SKM-1 treated with dmso at 0.1 percent for 144 hours (cell line): ENCODE measurements around the gene ZNF683.
"Not testable (repeated sequence)": the region's sequence is repeated elsewhere in the genome, so short reads cannot be mapped to it uniquely, and the experiment has no call there.

Source experiments
- DNase-seq: peaks from one replicate; lab custom pipeline; 2025; ENCODE audit not compliant: unreplicated experiment; lab: John Stamatoyannopoulos, UW

ZNF683 gene

DNA sequence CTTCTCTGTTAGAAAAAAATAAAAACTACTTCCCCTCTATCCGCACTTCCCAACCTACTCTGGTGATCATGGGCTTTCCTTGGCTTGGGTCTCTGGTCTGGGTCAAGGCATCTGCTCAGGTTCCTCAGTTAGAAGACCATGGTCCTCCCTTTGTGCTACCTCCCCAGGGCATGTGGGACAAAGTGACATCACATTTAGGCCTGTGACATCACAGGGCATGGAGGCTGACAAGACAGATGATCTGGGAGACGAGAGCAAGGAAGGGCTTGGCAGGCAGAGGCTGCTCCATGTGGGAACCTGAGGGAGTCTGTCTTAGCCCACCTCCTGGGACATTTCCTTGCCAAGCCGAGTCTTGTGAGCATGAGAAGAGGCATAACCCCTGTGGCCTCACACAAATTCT, at the start of gene ZNF683:
Gene ZNF683 (minus strand): TSS at position 140 of the 400 bp plus-strand sequence. CDS start 4,179 bp downstream, outside the sequence.
- DNase-seq = not testable (repeated sequence)

DNA sequence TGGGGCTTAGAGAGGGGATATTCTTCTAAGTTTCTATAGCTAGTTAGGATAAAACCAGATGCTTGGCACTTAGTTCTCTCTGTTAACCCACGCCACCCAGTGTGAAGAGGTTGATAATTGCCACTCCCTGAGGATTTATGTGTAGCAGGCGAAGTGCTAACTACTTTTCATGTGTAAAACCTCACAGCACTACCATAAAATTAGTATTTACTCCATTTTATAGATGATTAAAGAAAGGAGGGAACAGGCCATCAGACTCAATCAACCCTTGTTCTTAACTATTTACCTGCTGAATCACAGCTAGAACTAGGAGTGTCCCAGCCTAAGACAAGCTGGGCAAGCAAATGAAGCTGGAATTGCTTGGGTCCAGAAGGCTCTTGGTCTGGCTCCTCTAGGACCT, 46.9 kb upstream of the ZNF683 start:
- DNase-seq = no peak

DNA sequence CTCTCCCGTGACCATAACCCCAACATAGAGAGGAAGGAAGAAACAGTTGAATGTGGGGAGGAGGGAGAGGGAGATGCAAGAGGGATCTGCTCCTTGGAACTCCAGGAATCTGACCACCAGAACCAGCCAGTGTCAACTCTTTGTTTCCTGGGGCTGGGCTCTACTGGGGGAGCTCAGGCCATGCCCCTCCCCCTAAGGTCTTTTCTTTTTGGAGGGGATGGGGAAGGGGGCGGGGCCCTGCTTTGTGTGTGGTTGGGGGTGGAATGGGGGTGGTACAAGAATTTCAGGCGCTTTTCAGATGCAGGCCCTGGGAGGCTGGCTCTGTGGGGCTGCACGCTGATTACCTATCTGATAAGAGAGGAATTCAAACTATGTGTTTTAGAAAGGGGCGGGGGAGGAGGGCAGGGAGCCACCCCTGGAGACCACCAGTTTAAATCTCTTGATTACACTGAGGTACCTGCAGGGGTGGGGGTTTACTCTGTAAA, 46.4 kb upstream of the ZNF683 start:
- no peak for DNase-seq

DNA sequence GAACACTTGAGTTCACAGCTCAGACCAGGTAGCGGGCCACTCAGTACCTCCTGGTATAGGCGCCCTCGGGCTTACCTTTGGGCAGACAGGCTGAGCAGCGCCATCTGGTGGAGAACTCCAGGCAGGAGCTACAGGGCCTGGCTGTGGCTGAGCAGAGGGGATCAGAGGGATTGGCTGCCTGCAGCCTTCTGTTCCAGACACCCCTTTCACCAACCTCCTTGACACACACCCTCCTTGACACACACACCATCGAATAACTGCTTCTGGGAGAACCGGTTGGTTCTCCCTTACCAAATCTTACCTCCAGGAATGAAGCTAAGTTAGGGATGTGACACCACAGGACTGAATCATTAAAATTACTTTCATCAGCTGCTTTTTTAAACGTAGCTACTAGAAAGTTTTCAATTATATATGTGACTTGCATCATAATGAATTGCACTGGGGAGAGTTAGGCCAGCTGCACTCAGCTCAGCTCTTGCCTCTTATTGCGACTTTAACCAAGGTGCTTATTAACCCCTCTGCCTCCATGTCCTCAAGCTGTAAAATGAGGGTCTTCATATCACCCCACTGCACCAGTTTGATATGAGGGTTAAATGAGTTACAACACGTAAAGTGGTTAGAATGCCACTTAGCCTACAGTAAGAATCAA, 44.7 kb upstream of the ZNF683 start:
- DNase-seq = peak; percentile 53

DNA sequence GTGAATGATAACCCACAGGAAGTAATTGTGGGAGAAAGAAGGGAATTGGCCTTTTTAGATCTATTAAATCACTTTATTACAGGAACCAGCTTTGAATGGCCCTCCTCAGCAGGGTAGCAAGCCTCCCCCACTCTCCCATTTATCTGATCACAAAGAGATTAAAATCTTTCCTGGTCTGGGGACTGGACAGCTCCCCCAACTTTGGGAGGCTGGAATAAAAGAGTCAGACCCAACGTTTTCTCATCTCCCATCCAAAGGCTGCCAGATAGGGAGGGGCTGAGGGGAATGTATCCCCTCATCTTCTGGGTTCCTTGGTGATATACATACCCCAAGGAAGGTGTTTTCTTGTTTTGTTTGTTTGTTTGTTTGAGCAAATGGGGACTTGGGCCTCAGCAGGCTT, 40.5 kb upstream of the ZNF683 start:
- no peak for DNase-seq

DNA sequence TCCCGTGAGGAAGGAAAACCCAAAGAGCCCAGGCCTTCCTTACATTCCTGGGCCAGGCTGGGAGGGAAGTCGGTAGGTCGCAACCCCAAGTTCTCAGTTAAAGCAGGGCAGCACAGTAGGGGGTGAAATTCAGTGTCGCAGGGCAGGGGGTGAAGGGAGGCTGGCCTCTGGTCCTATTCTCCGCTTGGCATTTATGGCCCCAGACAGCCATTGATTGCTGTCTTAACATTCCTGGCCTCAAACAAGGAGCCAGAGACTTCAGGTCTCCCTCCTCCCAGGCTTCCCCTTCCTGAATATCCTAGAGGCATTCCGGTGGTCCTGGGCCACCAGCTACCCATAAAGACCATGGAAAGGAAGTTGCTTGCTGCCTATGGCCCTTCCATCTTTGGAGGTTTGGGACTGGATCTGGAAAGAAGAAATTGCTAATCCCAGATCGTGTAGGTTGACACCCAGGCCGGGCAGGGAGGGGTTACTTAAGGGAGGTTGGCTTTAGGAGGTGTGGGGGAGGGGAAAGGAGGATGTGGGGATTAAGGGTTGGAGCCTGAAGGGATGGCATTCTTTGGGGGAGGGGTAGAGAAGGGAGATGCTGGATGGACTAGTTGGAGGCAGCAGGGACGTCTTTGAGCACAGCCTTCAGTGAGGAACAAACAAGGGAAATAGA, 39.8 kb upstream of the ZNF683 start:
- DNase-seq = no peak

DNA sequence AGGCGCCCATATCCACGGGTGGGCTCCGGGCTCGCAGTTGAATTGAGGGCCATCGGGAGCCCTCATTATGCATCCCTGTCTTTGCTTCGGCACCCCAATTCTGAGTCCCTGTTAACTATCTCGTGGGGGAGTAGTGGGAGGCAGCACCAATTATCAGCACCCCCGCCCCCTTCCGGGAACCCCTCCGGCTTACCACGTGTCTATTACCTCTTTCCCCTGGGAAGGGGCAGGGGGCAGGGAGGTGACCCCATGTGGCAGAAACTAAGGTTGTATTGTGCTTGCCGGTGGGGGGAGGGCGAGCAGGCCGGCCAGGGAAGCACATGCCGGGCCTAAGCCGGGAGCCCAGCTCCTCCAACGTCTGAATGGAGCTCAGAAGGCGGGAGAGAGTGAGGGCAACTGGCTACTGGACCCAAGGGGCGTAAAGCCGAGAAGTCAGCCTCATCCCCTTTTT, 39.1 kb upstream of the ZNF683 start:
- no peak for DNase-seq

DNA sequence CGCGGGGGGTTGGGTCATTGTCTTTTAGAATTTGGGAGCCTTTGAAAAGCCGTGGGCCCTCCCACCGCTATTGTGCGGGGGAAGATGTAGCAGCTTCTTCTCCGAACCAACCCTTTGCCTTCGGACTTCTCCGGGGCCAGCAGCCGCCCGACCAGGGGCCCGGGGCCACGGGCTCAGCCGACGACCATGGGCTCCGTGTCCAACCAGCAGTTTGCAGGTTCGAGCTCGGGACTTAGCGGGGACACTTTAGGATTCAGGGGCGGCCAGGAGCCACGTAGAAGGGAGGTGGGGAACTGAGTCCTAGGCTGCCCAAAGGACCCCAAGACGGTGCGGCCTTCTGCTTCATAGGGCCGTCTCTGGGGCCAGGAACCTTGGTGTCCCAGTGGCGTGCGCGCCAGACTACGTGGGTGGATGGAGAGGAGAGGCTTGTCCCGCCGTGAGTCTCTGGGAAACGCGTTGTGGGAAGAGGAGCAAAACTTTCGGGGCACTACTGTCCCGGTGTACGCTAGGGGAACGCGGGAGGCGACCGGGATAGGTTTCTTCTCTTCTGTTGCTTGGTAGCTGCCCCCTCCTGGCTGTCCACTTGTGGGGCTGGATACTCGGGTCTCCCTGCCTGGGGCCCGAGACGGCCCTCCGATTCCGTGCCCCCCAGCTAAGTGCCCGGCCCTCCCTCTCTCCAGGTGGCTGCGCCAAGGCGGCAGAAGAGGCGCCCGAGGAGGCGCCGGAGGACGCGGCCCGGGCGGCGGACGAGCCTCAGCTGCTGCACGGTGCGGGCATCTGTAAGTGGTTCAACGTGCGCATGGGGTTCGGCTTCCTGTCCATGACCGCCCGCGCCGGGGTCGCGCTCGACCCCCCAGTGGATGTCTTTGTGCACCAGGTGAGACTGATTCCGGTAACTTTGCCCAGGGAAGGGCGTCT, 38.4 kb upstream of the ZNF683 start, which contains the start of gene LIN28A:
Gene LIN28A (plus strand): TSS at position 112 of the 918 bp plus-strand sequence. CDS start 75 bp downstream, at position 187.
- no peak for DNase-seq

DNA sequence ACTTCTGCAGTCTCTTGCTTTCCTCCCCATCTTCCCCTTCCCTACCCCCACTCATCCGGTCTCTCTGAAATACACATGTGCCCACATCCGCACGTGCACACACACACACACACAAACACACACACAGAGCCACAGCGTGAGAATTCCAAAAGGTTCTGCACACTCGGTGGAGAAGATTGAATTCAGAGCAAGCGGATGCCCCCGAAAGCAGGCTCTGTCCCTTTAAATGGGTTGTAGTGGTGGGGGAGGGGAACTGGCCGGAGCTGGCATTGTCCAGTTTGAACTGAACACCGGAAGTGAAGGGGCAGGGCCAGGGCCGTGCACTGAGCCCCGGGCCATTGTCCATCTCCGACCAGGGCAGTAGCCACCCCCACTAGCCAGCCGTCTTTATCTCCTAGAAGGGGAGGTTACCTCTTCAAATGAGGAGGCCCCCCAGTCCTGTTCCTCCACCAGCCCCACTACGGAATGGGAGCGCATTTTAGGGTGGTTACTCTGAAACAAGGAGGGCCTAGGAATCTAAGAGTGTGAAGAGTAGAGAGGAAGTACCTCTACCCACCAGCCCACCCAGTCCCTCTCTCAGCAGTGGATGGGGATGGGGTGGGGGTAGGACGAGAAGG, 36.7 kb upstream of the ZNF683 start:
- DNase-seq = no peak

DNA sequence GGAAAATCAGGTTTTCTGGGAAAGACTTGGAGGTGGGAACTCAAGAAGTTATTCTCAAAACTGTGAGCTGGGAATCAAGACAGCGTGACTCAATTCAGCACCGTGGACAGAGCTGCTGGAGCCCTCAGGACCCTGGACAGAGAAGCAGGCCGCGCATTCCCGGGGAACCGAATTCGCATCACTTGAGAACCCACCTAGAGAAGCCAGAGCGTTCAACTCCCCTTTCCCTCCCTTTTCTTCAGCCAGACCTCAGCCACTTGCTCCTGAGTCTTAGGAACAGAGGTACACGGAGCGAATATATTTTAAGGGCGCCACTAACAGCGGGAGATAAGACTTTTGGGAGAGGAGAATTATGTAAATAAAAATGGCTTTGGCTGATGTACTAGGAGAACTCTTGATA, 36.1 kb upstream of the ZNF683 start:
- no peak for DNase-seq

DNA sequence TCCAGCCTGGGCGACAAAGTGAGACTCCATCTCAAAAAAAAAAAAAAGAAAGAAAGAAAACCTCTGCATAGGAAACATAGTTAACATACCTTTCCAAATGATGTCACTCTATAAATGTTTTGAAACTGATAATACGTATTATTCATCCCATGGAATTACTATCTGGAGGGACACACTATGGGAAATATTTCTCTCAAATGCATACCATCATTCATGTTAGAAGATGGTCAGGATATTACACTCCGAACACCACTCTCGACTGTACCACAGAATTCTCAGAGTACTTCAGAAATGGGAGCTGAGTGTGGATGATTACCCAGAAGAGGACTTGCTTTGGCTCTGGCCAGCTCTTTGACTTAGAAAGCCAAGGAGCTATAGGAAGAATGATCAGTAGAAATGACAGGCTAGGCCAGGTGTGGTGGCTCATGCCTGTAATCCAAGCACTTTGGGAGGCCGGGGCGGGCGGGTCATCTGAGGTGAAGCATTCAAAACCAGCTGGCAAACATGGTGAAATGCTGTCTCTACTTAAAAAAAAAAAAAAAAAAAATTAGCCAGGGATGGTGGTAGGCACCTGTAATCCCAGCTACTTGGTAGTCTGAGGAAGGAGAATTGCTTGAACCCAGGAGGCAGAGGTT, 32.8 kb upstream of the ZNF683 start:
- DNase-seq = no peak

DNA sequence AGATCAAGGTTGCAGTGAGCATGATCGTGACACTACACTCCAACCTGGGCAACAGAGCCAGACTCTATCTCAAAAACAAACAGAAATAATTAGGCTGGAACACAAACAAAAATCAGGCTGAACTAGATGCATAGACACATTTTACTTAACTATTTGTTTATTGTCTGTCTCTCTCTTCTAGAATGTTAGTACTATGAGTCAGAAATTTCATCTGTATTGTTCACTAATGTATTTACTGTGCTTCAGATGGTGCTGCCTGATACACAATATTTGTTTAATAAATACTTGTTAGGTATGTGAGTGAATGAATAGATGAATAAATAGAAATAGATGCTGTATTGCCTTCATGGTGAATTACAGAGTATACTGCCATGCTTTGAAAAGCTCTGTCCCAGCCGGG, 32.1 kb upstream of the ZNF683 start:
- DNase-seq = no peak

DNA sequence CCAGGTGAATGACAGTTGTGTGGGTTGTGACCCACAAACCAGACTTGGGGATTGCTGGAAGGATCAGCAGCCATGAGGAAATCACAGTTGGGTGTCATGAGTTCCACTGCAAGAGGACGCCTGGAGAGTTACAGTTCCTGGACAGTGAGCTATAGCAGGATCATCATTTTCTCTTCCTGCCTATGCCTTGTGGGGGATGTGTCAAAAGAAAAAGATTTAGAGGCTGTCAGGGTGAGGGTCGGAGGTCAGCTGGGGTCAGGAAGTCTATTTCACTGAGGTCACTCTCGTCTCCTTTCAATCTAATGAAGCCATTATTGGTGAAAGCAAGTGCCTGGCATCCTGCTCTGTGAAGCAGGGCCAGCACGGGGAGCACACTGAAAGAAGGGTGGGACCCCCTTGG, 31.1 kb upstream of the ZNF683 start:
- DNase-seq = no peak

DNA sequence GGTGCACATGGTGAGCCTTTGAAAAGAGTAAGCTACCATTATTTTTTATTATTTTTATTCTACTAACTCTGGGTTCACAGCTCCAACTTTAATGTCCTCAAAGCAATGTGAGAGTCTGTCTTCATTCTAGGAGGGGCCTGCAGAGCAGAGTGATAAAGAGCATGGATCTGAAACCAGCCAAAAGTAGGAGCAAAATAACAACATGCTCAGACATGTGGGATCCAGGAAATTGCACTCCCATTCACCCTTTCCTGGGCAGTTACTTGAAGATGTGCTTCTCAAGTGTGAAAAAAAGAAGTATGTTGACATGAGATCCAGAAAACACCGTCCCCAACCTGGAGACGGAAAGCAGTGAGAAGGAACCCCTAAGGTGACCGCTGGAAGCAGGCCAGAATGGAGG, 29.3 kb upstream of the ZNF683 start:
- no peak for DNase-seq

DNA sequence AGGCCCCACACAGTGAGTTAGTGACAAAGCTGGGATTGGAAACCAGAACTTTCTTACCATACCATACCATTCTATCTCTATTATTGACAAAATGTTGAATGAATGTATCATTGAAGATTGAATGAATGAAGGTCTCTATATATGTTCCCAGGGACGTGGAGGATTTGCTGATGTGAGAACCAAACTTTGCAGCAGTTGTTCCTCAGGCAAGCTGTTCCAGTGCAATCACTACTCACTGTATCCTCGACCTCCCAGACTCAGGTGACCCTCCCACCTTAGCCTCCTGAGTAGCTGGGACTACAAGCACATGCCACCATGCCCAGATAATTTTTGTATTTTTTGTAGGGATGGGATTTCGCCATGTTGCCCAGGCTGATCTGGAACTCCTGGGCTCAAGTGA, 26.5 kb upstream of the ZNF683 start:
- DNase-seq = no peak

DNA sequence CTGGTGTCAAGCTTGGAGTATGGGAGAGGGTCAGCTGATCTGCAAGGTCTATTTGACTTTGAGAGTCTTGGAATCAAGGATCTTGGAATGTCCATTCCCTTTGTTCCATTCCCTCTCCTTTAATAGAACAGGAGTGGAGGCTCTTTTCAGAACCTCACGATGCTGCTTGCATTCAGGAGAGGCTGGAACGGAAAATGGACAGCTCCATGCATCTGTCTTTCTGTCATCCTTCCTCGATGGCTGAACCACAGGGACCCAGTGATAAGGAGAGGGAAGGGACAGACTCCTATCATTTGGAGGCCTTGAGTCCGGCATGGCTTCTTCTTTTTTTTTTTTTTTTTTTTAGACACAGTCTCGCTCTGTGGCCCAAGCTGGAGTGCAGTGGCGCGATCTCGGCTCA, 23.2 kb upstream of the ZNF683 start:
- no peak for DNase-seq

DNA sequence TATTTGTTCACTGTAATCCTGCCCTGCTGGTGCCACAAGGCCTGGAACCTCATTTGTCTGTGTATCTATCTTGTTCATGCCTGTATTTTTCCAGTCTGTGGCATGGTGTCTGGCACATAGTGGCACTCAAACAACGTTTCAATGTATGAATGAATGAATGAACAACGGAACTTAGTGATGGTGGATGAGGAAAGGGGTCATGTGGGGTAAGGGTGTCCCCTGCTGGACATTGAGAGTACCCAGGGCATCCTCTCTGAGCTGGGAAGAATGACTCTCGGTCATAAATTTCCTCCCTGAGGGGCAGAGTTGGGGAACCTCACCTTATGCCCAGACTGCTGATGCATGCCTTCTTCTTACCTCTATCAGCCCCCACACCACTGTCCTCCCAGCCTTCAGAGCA, 18.9 kb upstream of the ZNF683 start:
- DNase-seq = peak; percentile 71

DNA sequence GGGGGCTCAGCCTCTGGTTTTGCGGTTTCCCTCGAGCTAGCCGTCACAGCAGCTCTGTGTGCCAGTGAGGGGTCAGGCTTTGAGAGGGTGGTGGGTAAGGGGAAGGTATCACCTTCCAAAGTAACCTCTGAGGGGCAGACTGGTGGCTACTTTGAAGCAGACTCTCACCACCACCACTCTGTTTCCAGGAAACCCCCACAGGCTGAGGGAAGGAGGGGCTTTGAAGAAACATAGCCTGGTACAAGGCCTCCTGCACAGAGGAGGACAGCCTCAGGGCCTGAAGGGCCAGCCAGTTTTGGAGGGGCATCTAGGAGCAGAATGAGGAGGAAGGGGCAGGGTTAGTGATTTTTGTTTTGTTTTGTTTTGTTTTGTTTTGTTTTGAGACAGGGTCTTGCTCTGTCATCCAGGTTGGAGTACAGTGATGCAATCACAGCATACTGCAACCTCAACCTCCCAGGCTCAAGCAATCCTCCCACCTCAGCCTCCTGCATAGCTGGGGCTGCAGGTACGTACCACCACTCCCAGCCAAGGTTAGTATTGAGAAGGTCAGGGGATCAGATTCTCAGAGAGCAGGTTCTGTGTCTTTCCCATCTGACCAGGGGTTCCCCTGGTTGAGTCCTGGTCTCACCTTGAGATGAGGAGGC, 17.2 kb upstream of the ZNF683 start:
- no peak for DNase-seq

DNA sequence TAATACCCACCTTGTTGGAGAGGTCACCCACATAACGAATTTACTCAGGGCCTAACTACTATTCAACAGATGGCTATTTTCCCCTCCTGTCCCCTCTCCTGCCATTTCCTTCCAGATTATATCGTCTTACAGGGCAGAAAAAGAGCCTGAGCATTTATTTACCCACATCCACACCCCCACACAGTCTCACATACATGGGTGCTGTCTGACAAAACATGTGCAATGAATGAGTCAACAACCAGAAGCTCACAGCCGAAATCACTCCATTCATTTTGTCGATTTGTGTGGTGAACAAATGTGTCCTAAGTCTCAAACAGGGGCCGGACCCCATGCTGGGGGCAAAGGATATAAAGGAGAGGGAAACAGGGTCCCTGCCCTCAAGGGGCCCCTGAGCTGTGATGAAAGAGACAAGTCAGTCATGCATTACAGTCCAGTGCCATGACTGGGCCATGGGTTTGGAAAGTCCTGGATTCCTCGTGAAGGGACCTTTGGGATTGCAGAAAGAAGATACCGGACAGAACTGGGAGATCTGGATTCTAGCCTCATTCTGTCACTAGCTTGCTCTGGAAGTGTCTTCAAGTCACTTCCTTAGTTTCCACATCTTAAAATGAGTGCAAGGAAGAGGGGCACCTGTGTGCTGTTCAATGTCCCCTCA, 16.4 kb upstream of the ZNF683 start:
- no peak for DNase-seq

DNA sequence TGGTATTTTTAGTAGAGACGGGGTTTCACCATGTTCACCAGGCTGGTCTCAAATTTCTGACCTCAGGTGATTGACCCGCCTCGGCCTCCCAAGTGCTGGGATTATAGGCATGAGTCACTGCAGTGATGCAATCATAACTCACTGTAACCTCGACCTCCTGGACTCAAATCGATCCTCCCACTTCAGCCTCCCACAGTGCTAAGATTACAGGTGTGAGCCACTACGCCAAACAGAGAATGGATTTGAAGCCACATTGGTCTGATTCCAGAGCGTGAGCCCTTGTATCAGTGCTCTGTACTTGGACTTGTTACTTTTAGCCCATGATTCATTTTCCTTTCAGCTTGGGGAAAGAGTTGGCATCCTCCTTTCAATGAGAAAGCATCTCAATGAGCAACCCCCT, 14.9 kb upstream of the ZNF683 start:
- DNase-seq = no peak
